Endothelial cell of umbilical vein (primary cell): ENCODE measurements around the gene FANCC. TPM values are rescaled to one million over a fixed set of nuclear protein-coding genes. Genes with fewer than 3 reads are reported as not detected.

Source experiments
- BruUV-seq: library from RNA; stranded (reverse); fragments of 400-500 nt; replicated peaks from 2 replicates; lab custom pipeline; 2021; lab: Mats Ljungman, UMichigan
- CTCF ChIA-PET: fragments of 300-600, 350-600 bp; sonication (Branson Sonifier 250); formaldehyde crosslinking; loops from one replicate; lab custom pipeline; 2021; ENCODE audit warnings: antibody characterized with exemption, inconsistent platforms; lab: Charles Lee
- POLR2A ChIA-PET: fragments of 300-600, 350-600 bp; sonication (Branson Sonifier 250); formaldehyde crosslinking; loops from one replicate; lab custom pipeline; 2021; ENCODE audit warnings: antibody characterized with exemption, inconsistent platforms; lab: Charles Lee
- DNase-seq: peaks from one replicate; pipeline ENCODE4 v3.0.0-alpha.2; 2011; ENCODE audit warnings: low read depth, low spot score
- FAIRE-seq: peaks from 2 replicates; lab custom pipeline; 2011; peaks lifted over from hg19 to GRCh38; lab: Jason Lieb, UNC
- H2AFZ ChIP-seq: 2 replicates; pipeline ENCODE4 v1.6.0; 2012; ENCODE audit warnings: low read depth, low read length, control low read depth, inconsistent platforms
- H3K27ac ChIP-seq: 2 replicates; pipeline ENCODE4 v1.5.1; 2011; ENCODE audit warnings: low read depth, mild to moderate bottlenecking, control low read depth, low read length, moderate library complexity; ENCODE audit not compliant: insufficient read depth
- H3K27me3 ChIP-seq, 2 experiments: 2 replicates each; pipeline versions ENCODE4 v1.6.0 to v1.6.1; 2011; ENCODE audit warnings: low read length in 2 of 2, mixed read lengths in 1 of 2; ENCODE audit not compliant: control insufficient read depth in 2 of 2, insufficient read depth in 2 of 2
- H3K36me3 ChIP-seq, 2 experiments: 2 replicates in 1 of 2; 3 replicates in 1 of 2; pipeline ENCODE4 v1.5.1; 2011; ENCODE audit warnings: low read length in 2 of 2, mild to moderate bottlenecking in 1 of 2, moderate library complexity in 1 of 2; ENCODE audit not compliant: control insufficient read depth in 2 of 2, insufficient read depth in 2 of 2; ENCODE audit errors: extremely low read depth in 1 of 2
- H3K4me1 ChIP-seq: 3 replicates; pipeline ENCODE4 v1.5.1; 2011; ENCODE audit warnings: mild to moderate bottlenecking, low read length; ENCODE audit not compliant: control insufficient read depth, insufficient read depth; ENCODE audit errors: extremely low read depth
- H3K4me2 ChIP-seq: 2 replicates; pipeline ENCODE4 v1.6.1; 2011; ENCODE audit warnings: low read length, control low read depth, mixed read lengths; ENCODE audit not compliant: insufficient read depth
- H3K4me3 ChIP-seq, 3 experiments: fragments of 200-600 bp in 1 of 3; sonication (generic), shearing (Covaris generic) in 1 of 3; replicated peaks in 1 of 3; 2 replicates each; pipeline ENCODE4 v1.5.1; 2011 to 2016; ENCODE audit warnings: control low read depth in 3 of 3, low read length in 3 of 3, mild to moderate bottlenecking in 2 of 3, inconsistent platforms in 1 of 3, low read depth in 1 of 3, moderate library complexity in 1 of 3; ENCODE audit not compliant: insufficient read depth in 1 of 3
- H3K79me2 ChIP-seq: 2 replicates; pipeline ENCODE4 v1.6.0; 2012; ENCODE audit warnings: low read length, inconsistent platforms; ENCODE audit not compliant: control insufficient read depth, insufficient read depth
- H3K9ac ChIP-seq: replicated peaks from 2 replicates; pipeline ENCODE3; 2011; ENCODE audit warnings: low read length, control low read depth; ENCODE audit not compliant: insufficient read depth; ENCODE audit errors: extremely low read depth
- H3K9me1 ChIP-seq: replicated peaks from 3 replicates; pipeline ENCODE4 v1.6.0; 2011; ENCODE audit warnings: mild to moderate bottlenecking, low read length; ENCODE audit not compliant: control insufficient read depth, insufficient read depth; ENCODE audit errors: extremely low read depth
- H3K9me3 ChIP-seq: replicated peaks from 2 replicates; pipeline ENCODE4 v1.5.1; 2012; ENCODE audit warnings: low read length, inconsistent platforms; ENCODE audit not compliant: control insufficient read depth, insufficient read depth
- H4K20me1 ChIP-seq: replicated peaks from 2 replicates; pipeline ENCODE3; 2011; ENCODE audit warnings: mild to moderate bottlenecking, low read length; ENCODE audit not compliant: control insufficient read depth, insufficient read depth; ENCODE audit errors: extremely low read depth
- EZH2 ChIP-seq: IDR thresholded peaks from 2 replicates; pipeline ENCODE4 v1.6.1; 2012; ENCODE audit warnings: borderline replicate concordance, low read depth, mild to moderate bottlenecking, moderate library complexity, low read length, inconsistent platforms; ENCODE audit not compliant: severe bottlenecking
- FOS ChIP-seq: IDR thresholded peaks from 2 replicates; pipeline ENCODE4 v1.6.1; 2011; ENCODE audit warnings: mild to moderate bottlenecking, low read length, moderate library complexity, borderline replicate concordance; ENCODE audit not compliant: insufficient read depth
- GATA2 ChIP-seq: IDR thresholded peaks from 2 replicates; pipeline ENCODE4 v1.7.0; 2011; ENCODE audit warnings: low read depth, mild to moderate bottlenecking, moderate library complexity, mixed read lengths, low read length; ENCODE audit not compliant: insufficient read length, insufficient read depth
- JUN ChIP-seq: IDR thresholded peaks from 2 replicates; pipeline ENCODE4 v1.6.1; 2011; ENCODE audit warnings: borderline replicate concordance, low read depth; ENCODE audit not compliant: insufficient read length, insufficient read depth
- MYC ChIP-seq: IDR thresholded peaks from one replicate; pipeline ENCODE4 v1.6.1; 2011; ENCODE audit warnings: mild to moderate bottlenecking, low read depth, low read length
- POLR2A ChIP-seq: IDR thresholded peaks from 2 replicates; pipeline ENCODE4 v1.6.1; 2012; ENCODE audit warnings: low read depth, mild to moderate bottlenecking, control low read depth, low read length
- POLR2AphosphoS5 ChIP-seq: IDR thresholded peaks from 2 replicates; pipeline ENCODE4 v1.6.1; 2012; ENCODE audit warnings: low read depth, mild to moderate bottlenecking, control low read depth, low read length, moderate library complexity; ENCODE audit not compliant: insufficient read depth
- dilution Hi-C: fragments of 300-500 bp; cut with MboI; formaldehyde crosslinking; loops from one replicate; pipeline ENCODE4 v1.15.0; 2019; ENCODE audit warnings: low sequenced_read_pairs; ENCODE audit not compliant: extremely low pct_ligation_motif_present
- intact Hi-C: fragments of 100-400 bp; cut with micrococcal nuclease; formaldehyde crosslinking; loops from one replicate; pipeline ENCODE4 v1.10.0; 2022
- polyA plus RNA-seq, 4 experiments: library from polyadenylated mRNA; depleted of rRNA in 3 of 4; stranded (reverse) in 3 of 4; unstranded in 1 of 4; fragments of >200 nt; gene quantifications; 2 replicates each; pipeline versions ENCODE4 v1.2.1 to v1.2.3, GENCODE V29; 2011 to 2012; ENCODE audit warnings: missing spikeins in 1 of 4
- total RNA-seq: library from RNA; stranded (reverse); gene quantifications from 2 replicates; pipeline ENCODE4 v1.2.3, GENCODE V29; 2021
- TF ChIP-seq, protein P1 (sequence below), 2 donors: IDR thresholded peaks; 1 replicate in 1 of 2; 2 replicates in 1 of 2; pipeline ENCODE4 v1.5.1; 2011; ENCODE audit warnings: low read length in 2 of 2, mild to moderate bottlenecking in 2 of 2, moderate library complexity in 2 of 2, control low read depth in 1 of 2, inconsistent platforms in 1 of 2, low read depth in 1 of 2; ENCODE audit not compliant: insufficient read depth in 1 of 2; ENCODE audit errors: extremely low read depth in 1 of 2
- TF ChIP-seq, protein P2 (sequence below): IDR thresholded peaks from 2 replicates; pipeline ENCODE4 v1.6.1; 2011; ENCODE audit not compliant: insufficient read depth, insufficient read length

The FANCC gene
- total and polyA plus RNA-seq, 2 donors (not counting 3 experiments of a cell fraction or from before 2014, with no cell fraction given), result 5.7 to 13.1 TPM

DNA sequence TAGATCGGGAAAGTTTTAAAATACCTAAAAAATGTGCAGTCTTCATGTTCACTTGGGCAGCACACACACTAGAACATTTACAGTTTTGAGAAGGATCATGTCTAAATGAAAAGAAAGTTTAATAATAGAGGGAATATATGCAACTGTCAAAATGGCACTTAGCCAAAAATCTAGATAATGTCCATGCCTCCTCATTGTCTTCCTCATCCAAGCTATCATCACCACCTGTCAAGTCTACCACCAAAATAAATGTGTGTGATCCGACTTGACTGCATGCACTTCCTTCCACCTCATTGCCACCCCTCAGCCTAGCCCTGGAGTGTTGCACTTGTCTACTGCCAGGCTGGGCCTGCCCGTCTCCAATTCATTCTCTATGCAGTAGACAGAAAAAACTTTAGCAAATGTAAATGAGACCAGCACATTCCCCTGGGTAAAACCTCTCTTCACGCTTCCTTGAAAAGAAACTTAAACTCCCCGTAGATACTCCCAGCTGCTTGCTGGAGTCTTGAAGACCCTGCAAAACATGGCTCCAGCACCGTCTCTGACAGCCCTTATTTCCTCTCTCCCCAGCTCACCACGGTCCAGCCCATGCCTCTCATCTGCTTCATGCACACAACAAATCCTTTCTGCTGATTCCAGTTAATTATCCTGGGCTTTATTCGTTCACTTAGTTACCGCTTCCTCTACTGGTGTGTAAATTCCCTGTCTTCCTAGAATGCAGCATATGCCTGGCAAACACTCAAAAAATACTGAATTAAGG, 66.9 kb downstream of the FANCC start:
- H3K4me3 ChIP-seq, result no peak overlapping the region
- H3K79me2 ChIP-seq, result no peaks in the 10 kb centered on the region
- no peak for DNase-seq
- no peak overlapping the region for H2AFZ ChIP-seq
- no peaks in the 10 kb centered on the region for H4K20me1 ChIP-seq
- H3K27ac ChIP-seq, result no peak overlapping the region
- no peak overlapping the region for H3K4me2 ChIP-seq
- no peaks in the 10 kb centered on the region for H3K27me3 ChIP-seq
- TF ChIP-seq MYC, result no peak
- no peak for TF ChIP-seq POLR2A
- TF ChIP-seq EZH2, result no peak
- no peak for TF ChIP-seq JUN
- no peak for TF ChIP-seq FOS
- TF ChIP-seq, protein P1, sequence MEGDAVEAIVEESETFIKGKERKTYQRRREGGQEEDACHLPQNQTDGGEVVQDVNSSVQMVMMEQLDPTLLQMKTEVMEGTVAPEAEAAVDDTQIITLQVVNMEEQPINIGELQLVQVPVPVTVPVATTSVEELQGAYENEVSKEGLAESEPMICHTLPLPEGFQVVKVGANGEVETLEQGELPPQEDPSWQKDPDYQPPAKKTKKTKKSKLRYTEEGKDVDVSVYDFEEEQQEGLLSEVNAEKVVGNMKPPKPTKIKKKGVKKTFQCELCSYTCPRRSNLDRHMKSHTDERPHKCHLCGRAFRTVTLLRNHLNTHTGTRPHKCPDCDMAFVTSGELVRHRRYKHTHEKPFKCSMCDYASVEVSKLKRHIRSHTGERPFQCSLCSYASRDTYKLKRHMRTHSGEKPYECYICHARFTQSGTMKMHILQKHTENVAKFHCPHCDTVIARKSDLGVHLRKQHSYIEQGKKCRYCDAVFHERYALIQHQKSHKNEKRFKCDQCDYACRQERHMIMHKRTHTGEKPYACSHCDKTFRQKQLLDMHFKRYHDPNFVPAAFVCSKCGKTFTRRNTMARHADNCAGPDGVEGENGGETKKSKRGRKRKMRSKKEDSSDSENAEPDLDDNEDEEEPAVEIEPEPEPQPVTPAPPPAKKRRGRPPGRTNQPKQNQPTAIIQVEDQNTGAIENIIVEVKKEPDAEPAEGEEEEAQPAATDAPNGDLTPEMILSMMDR (IDR thresholded peaks at IDR 0.05; ENCODE audit: extremely low read depth in 1 of 2, insufficient read depth in 1 of 2, low read depth in 1 of 2, low read length in 2 of 2), result no peak
- TF ChIP-seq GATA2, result no peak
- no peak for TF ChIP-seq POLR2AphosphoS5
- TF ChIP-seq, protein P2, sequence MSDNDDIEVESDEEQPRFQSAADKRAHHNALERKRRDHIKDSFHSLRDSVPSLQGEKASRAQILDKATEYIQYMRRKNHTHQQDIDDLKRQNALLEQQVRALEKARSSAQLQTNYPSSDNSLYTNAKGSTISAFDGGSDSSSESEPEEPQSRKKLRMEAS, result no peak
- no peaks in the 10 kb centered on the region for H3K4me1 ChIP-seq
- intact Hi-C loops, result no loop called here
- no peak overlapping the region for H3K9ac ChIP-seq
- H3K36me3 ChIP-seq, result no peaks in the 10 kb centered on the region
- BruUV-seq, result no TSS peak
- FAIRE-seq, result no peak
- dilution Hi-C loops, result no loop called here
- ChIA-PET CTCF (interaction anchor here (1.0 kb wide), 1 partner anchor 83 kb away, joined by 4 read pairs; no protein-coding TSS in a partner anchor), POLR2A (no interaction called here)
- no peaks in the 10 kb centered on the region for H3K9me1 ChIP-seq
- H3K9me3 ChIP-seq, result no peaks in the 10 kb centered on the region
